ENCODE measurements around the gene LEKR1. TPM values are rescaled to one million over a fixed set of nuclear protein-coding genes. Genes with fewer than 3 reads are reported as not detected.
"Not testable (repeated sequence)": the region's sequence is repeated elsewhere in the genome, so short reads cannot be mapped to it uniquely, and the experiment has no call there.

Gene LEKR1
- total RNA-seq, 2 donors from 2014 or later = 0.99 to 1.3 TPM

GRCh38 chr3:156795890-156796481 lies 30.2 kb upstream of the LEKR1 start:
- peak; percentile 38 for ATAC-seq
- DNase-seq = no peak
- Histone ChIP-seq H3K27ac (no peak overlapping the region), H3K36me3 (replicated peaks in 1 of 2; ENCODE audit: insufficient read depth in 1 of 2, low read depth in 2 of 2) (no peaks in the 10 kb centered on the region), H3K4me1 (peaks cover 4% of the 10 kb centered on the region), H3K27me3 (no peaks in the 10 kb centered on the region), H3K4me3 (no peak overlapping the region), H3K9me3 (no peaks in the 10 kb centered on the region)
- TF ChIP-seq POLR2A (IDR thresholded peaks at IDR 0.05) (no peak), CTCF (IDR thresholded peaks at IDR 0.05) (no peak)
- intact Hi-C loops (cut with DNase I) = no loop called here

DNA sequence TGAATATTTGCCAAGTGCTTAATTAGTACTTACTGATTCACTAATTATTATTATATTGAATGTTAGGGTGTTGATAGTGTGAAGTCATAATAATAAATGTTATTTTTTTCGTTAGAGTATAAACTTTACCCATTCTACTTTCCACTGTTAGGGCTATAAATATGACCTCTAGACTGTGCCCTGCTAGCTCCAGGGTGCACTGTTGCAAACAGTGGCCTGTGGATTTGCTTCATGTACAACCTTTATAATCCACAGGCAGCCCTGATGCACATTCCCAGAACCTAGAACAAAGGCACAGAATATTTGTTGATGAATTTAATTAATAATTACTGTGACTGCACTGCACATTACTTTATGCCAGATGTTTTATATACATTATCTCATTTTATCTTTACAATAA lies 28.8 kb upstream of the LEKR1 start:
- no peak for ATAC-seq
- no peak overlapping the region for H3K27ac ChIP-seq
- H3K27me3 ChIP-seq = no peaks in the 10 kb centered on the region
- no peak for DNase-seq
- no peaks in the 10 kb centered on the region for H3K36me3 ChIP-seq (replicated peaks in 1 of 2; ENCODE audit: insufficient read depth in 1 of 2, low read depth in 2 of 2)
- no peak overlapping the region for H3K4me3 ChIP-seq
- TF ChIP-seq POLR2A (IDR thresholded peaks at IDR 0.05) (no peak), CTCF (IDR thresholded peaks at IDR 0.05) (no peak)
- peaks cover 4% of the 10 kb centered on the region for H3K4me1 ChIP-seq
- H3K9me3 ChIP-seq = no peaks in the 10 kb centered on the region
- intact Hi-C loops (cut with DNase I) = no loop called here
- 86 to 89% methylated on average over 1 of the region's 1 CpG for WGBS, 2 donors

GRCh38 chr3:156800287-156800686 lies 25.9 kb upstream of the LEKR1 start:
- DNase-seq; H3K4me1 ChIP-seq; intact Hi-C loops (cut with DNase I); H3K27ac ChIP-seq; H3K4me3 ChIP-seq; ATAC-seq; H3K36me3 ChIP-seq (replicated peaks in 1 of 2; ENCODE audit: insufficient read depth in 1 of 2, low read depth in 2 of 2); H3K27me3 ChIP-seq; H3K9me3 ChIP-seq: not testable (repeated sequence)
- 94% methylated on average over 4 of the region's 4 CpGs for WGBS, 2 donors

- H3K27ac ChIP-seq = no peak overlapping the region
- DNase-seq = no peak
- no peak overlapping the region for H3K4me3 ChIP-seq
- no peaks in the 10 kb centered on the region for H3K36me3 ChIP-seq (replicated peaks in 1 of 2; ENCODE audit: insufficient read depth in 1 of 2, low read depth in 2 of 2)
- intact Hi-C loops (cut with DNase I) = no loop called here
- TF ChIP-seq POLR2A (IDR thresholded peaks at IDR 0.05) (no peak), CTCF (IDR thresholded peaks at IDR 0.05) (no peak)
- no peaks in the 10 kb centered on the region for H3K4me1 ChIP-seq
- no peaks in the 10 kb centered on the region for H3K27me3 ChIP-seq
- ATAC-seq = no peak
- 92 to 97% methylated on average over 2 of the region's 2 CpGs for WGBS, 2 donors
- no peaks in the 10 kb centered on the region for H3K9me3 ChIP-seq
Observed at GRCh38 chr3:156801746-156802145, 24.4 kb upstream of the LEKR1 start.

GRCh38 chr3:156802821-156803606 lies 23.1 kb upstream of the LEKR1 start:
- TF ChIP-seq POLR2A (IDR thresholded peaks at IDR 0.05) = no peak
- TF ChIP-seq CTCF (IDR thresholded peaks at IDR 0.05) = no peak
- Histone ChIP-seq H3K27ac (no peak overlapping the region), H3K4me3 (no peak overlapping the region), H3K4me1 (no peaks in the 10 kb centered on the region), H3K27me3 (no peaks in the 10 kb centered on the region), H3K36me3 (replicated peaks in 1 of 2; ENCODE audit: insufficient read depth in 1 of 2, low read depth in 2 of 2) (no peaks in the 10 kb centered on the region), H3K9me3 (no peaks in the 10 kb centered on the region)
- DNase-seq (no peak), ATAC-seq (no peak)
- intact Hi-C loops (cut with DNase I) = no loop called here
